OCI-LY7 (cell line): ENCODE results near the gene ATP6V1A. TPM values are rescaled to one million over a fixed set of nuclear protein-coding genes. Genes with fewer than 3 reads are reported as not detected.

ENCODE experiments used
- BruUV-seq: library from RNA; stranded (reverse); fragments of 400-500 nt; replicated peaks from 2 replicates; lab custom pipeline; 2021; lab: Mats Ljungman, UMichigan
- CTCF ChIA-PET: fragments of 300-600 bp; sonication (Branson Sonifier 250); formaldehyde crosslinking; loops from one replicate; lab custom pipeline; 2022; ENCODE audit warnings: antibody characterized with exemption; ENCODE audit not compliant: unreplicated experiment; lab: Charles Lee
- POLR2A ChIA-PET: fragments of 300-600 bp; sonication (Branson Sonifier 250); formaldehyde crosslinking; loops from one replicate; lab custom pipeline; 2022; ENCODE audit warnings: antibody characterized with exemption; lab: Charles Lee
- DNase-seq: peaks from one replicate; pipeline ENCODE4 v3.0.0-alpha.2; 2015; ENCODE audit warnings: low spot score
- H2AFZ ChIP-seq: fragments of 200-600 bp; sonication (generic), shearing (Covaris generic); 2 replicates; pipeline ENCODE4 v1.6.1; 2014; ENCODE audit warnings: mild to moderate bottlenecking, antibody characterized with exemption, low read length, moderate library complexity
- H3K27ac ChIP-seq: fragments of 200-600 bp; sonication (generic); 2 replicates; pipeline ENCODE4 v1.5.1; 2014; ENCODE audit warnings: mixed run types, low read depth, mild to moderate bottlenecking, moderate library complexity, low read length, inconsistent platforms; ENCODE audit not compliant: poor library complexity, severe bottlenecking
- H3K36me3 ChIP-seq: fragments of 200-600 bp; sonication (generic); 2 replicates; pipeline ENCODE4 v1.6.1; 2014; ENCODE audit warnings: mild to moderate bottlenecking, antibody characterized with exemption, low read length, moderate library complexity, mixed read lengths; ENCODE audit not compliant: insufficient read depth
- H3K4me1 ChIP-seq: fragments of 200-600 bp; sonication (generic); 2 replicates; pipeline ENCODE4 v1.5.1; 2014; ENCODE audit warnings: mild to moderate bottlenecking, low read length; ENCODE audit not compliant: insufficient read depth, poor library complexity, severe bottlenecking
- H3K4me2 ChIP-seq: fragments of 200-600 bp; sonication (generic); 2 replicates; pipeline ENCODE4 v1.6.1; 2014; ENCODE audit warnings: mild to moderate bottlenecking, low read length
- H3K4me3 ChIP-seq: fragments of 200-600 bp; sonication (generic); 2 replicates; pipeline ENCODE4 v1.5.1; 2014; ENCODE audit warnings: mild to moderate bottlenecking, low read depth, low read length; ENCODE audit not compliant: poor library complexity, severe bottlenecking
- H3K79me2 ChIP-seq: fragments of 200-600 bp; sonication (generic); 2 replicates; pipeline ENCODE4 v1.6.1; 2016; ENCODE audit warnings: low read depth, mild to moderate bottlenecking, low read length, moderate library complexity, mixed read lengths; ENCODE audit not compliant: insufficient read depth
- H3K9me2 ChIP-seq: fragments of 200-600 bp; sonication (generic); 2 replicates; pipeline ENCODE4 v1.6.1; 2016; ENCODE audit warnings: mild to moderate bottlenecking, low read length, mixed read lengths; ENCODE audit not compliant: insufficient read depth
- H3K9me3 ChIP-seq: fragments of 200-600 bp; sonication (generic); 2 replicates; pipeline ENCODE4 v1.6.1; 2014; ENCODE audit warnings: mild to moderate bottlenecking, mixed run types, low read length, mixed read lengths
- H4K20me1 ChIP-seq: fragments of 200-600 bp; sonication (generic); 2 replicates; pipeline ENCODE4 v1.6.1; 2014; ENCODE audit warnings: mild to moderate bottlenecking, antibody characterized with exemption, low read length, moderate library complexity, mixed read lengths; ENCODE audit not compliant: insufficient read depth
- EZH2phosphoT487 ChIP-seq: fragments of 200-600 bp; sonication (generic); IDR thresholded peaks from 2 replicates; pipeline ENCODE4 v1.6.1; 2018; ENCODE audit warnings: low read depth, borderline replicate concordance, mild to moderate bottlenecking, mixed run types, antibody characterized with exemption, low read length, moderate library complexity, mixed read lengths
- intact Hi-C: fragments of 100-400 bp; cut with micrococcal nuclease; formaldehyde crosslinking; loops from one replicate; pipeline ENCODE4 v1.10.0; 2022; ENCODE audit not compliant: unreplicated experiment
- total RNA-seq, 2 experiments: library from RNA; depleted of rRNA in 1 of 2; stranded (reverse); fragments of >200 nt in 1 of 2; shearing (Covaris generic) in 1 of 2; gene quantifications; 2 replicates each; pipeline ENCODE4 v1.2.3, GENCODE V29; 2014 to 2022
- TF ChIP-seq, protein P1 (sequence below): fragments of 200-600 bp; sonication (generic); conservative IDR thresholded peaks from 2 replicates; pipeline ENCODE4 v1.5.1; 2014; ENCODE audit warnings: mild to moderate bottlenecking, antibody characterized with exemption, low read length, moderate library complexity, mixed read lengths

ATP6V1A gene
- total RNA-seq, 2 experiments from 2014 or later, result 26.5 to 77.3 TPM

DNA sequence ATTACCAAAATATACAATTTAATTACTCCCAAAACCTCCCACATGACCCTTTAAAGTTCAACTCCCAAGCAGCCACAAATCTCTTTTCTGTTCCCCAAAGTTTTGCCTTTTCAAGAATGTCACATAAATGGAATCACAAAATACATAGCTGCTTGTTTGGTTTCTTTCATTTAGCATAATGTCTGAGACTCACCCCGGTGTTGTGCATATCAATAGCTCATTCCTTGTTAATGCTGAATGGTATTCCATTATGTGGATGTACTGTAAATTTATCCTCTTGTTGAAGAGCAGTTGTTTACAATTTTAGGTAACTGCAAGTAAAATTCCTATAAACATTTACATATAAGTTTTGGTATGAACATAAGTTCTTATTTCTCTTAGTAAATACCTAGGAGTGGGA lies 16.3 kb upstream of the ATP6V1A start:
- no peaks in the 10 kb centered on the region for H3K9me2 ChIP-seq
- ChIA-PET POLR2A (interaction anchor here (0.7 to 1.8 kb wide), 5 partner anchors 14 to 106 kb away, joined by 3 to 4 read pairs (median 3); no protein-coding TSS in a partner anchor), CTCF (no interaction called here)
- no peaks in the 10 kb centered on the region for H3K9me3 ChIP-seq
- H3K79me2 ChIP-seq, result peaks cover 99% of the 10 kb centered on the region
- TF ChIP-seq, protein P1, sequence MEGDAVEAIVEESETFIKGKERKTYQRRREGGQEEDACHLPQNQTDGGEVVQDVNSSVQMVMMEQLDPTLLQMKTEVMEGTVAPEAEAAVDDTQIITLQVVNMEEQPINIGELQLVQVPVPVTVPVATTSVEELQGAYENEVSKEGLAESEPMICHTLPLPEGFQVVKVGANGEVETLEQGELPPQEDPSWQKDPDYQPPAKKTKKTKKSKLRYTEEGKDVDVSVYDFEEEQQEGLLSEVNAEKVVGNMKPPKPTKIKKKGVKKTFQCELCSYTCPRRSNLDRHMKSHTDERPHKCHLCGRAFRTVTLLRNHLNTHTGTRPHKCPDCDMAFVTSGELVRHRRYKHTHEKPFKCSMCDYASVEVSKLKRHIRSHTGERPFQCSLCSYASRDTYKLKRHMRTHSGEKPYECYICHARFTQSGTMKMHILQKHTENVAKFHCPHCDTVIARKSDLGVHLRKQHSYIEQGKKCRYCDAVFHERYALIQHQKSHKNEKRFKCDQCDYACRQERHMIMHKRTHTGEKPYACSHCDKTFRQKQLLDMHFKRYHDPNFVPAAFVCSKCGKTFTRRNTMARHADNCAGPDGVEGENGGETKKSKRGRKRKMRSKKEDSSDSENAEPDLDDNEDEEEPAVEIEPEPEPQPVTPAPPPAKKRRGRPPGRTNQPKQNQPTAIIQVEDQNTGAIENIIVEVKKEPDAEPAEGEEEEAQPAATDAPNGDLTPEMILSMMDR, result no peak
- no peak overlapping the region for H3K4me2 ChIP-seq
- no peak overlapping the region for H3K4me3 ChIP-seq
- BruUV-seq, result no TSS peak
- peaks cover 96% of the 10 kb centered on the region for H3K36me3 ChIP-seq
- no peaks in the 10 kb centered on the region for H3K4me1 ChIP-seq
- no peak for DNase-seq
- no peak overlapping the region for H3K27ac ChIP-seq
- H2AFZ ChIP-seq, result no peak overlapping the region
- H4K20me1 ChIP-seq, result peaks cover 41% of the 10 kb centered on the region
- intact Hi-C loops, result no loop called here

DNA sequence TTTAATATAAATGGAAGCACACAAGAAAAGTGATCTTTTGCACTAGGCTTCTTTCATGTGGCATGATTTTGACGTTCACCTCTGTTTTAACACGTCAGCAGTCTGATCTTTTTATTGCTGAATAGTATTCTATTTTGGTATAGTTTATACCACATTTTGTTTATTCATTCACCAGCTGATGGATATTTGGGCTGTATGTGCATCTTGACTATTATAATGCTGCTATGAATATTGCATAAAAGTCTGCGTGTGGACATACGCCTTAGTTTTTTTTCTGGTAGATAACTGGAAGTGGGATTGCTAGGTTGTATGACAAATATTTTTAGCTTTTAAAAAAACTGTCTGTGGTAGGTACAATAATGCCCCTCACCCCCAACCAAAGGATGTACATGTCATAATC lies 15.1 kb upstream of the ATP6V1A start:
- intact Hi-C loops, result no loop called here
- H3K9me3 ChIP-seq, result no peaks in the 10 kb centered on the region
- ChIA-PET POLR2A (interaction anchor here (1.5 kb wide), 1 partner anchor 15 kb away, joined by 4 read pairs; no protein-coding TSS in a partner anchor), CTCF (no interaction called here)
- H3K27ac ChIP-seq, result no peak overlapping the region
- H3K4me3 ChIP-seq, result no peak overlapping the region
- peaks cover 95% of the 10 kb centered on the region for H3K36me3 ChIP-seq
- H3K9me2 ChIP-seq, result no peaks in the 10 kb centered on the region
- H3K4me1 ChIP-seq, result peaks cover 10% of the 10 kb centered on the region
- H2AFZ ChIP-seq, result no peak overlapping the region
- no peak overlapping the region for H3K4me2 ChIP-seq
- peaks cover 51% of the 10 kb centered on the region for H4K20me1 ChIP-seq
- TF ChIP-seq, protein P1, result no peak
- no peak for TF ChIP-seq EZH2phosphoT487
- DNase-seq, result no peak
- H3K79me2 ChIP-seq, result peaks cover 99% of the 10 kb centered on the region
- BruUV-seq, result no TSS peak

DNA sequence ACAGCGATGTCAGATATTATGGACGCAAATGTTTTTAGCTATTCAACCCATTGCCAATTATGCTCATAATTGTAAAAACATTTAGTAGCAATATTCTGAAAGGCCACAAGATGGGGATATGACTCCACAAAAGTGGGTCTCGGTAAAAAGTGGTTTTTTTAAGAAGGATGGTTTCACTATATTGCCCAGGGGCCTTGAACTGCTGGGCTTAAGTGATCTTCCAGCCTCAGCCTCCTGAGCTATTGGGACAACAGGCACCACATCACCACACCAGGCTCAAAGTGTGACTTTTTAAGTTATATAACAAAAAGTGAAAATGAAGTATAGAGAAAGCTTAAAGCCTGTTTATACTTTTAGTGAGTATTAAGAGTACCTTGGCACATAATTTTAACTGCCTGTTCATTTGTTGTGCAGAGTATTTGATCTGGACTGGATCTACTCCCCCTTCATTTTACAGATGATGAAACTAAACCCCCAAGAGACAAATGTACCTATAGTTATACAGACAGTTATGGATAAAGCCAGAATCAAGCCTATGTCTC lies 10.2 kb upstream of the ATP6V1A start:
- DNase-seq, result peak; percentile 77
- no peak overlapping the region for H3K4me3 ChIP-seq
- ChIA-PET POLR2A (interaction anchor here (1.0 to 1.5 kb wide), 5 partner anchors 8 to 439 kb away, joined by 3 to 9 read pairs (median 3); partner anchors contain the start of genes ATP6V1A and NAA50), CTCF (interaction anchor here (1.8 kb wide), 1 partner anchor 9 kb away, joined by 10 read pairs; the partner anchor contains the start of gene NAA50)
- no peak overlapping the region for H2AFZ ChIP-seq
- no TSS peak for BruUV-seq
- H3K9me2 ChIP-seq, result no peaks in the 10 kb centered on the region
- peaks cover 100% of the 10 kb centered on the region for H3K79me2 ChIP-seq
- peaks cover 76% of the 10 kb centered on the region for H3K36me3 ChIP-seq
- H3K4me2 ChIP-seq, result peak overlapping the region; percentile 55
- intact Hi-C loops, result loop anchor here (1.0 to 5.0 kb wide), 5 partner anchors 9 to 416 kb away; partner anchors contain the start of gene GRAMD1C
- peaks cover 84% of the 10 kb centered on the region for H4K20me1 ChIP-seq
- H3K4me1 ChIP-seq, result peaks cover 49% of the 10 kb centered on the region
- no peaks in the 10 kb centered on the region for H3K9me3 ChIP-seq
- peak overlapping the region; percentile 59 for H3K27ac ChIP-seq
- no peak for TF ChIP-seq EZH2phosphoT487
- TF ChIP-seq, protein P1, result peak; percentile 88
